Suppressor macrophage treated with lipopolysaccharide for 4 hours (primary cell): ENCODE data around the gene SLC7A14.
"Not testable (repeated sequence)": the region's sequence is repeated elsewhere in the genome, so short reads cannot be mapped to it uniquely, and the experiment has no call there.

Source experiments
- DNase-seq: peaks from one replicate; pipeline ENCODE4 v3.0.0-alpha.2; 2020

Gene SLC7A14

GRCh38 chr3:170589113-170589512 lies 3.2 kb upstream of the SLC7A14 start:
- no peak for DNase-seq

- no peak for DNase-seq
Observed at GRCh38 chr3:170585008-170585936, 603 bp downstream of the SLC7A14 start.

GRCh38 chr3:170584585-170585007 lies 1.3 kb downstream of the SLC7A14 start:
- DNase-seq = peak; percentile 39

GRCh38 chr3:170579646-170580045 lies 6.2 kb downstream of the SLC7A14 start:
- DNase-seq = no peak

DNA sequence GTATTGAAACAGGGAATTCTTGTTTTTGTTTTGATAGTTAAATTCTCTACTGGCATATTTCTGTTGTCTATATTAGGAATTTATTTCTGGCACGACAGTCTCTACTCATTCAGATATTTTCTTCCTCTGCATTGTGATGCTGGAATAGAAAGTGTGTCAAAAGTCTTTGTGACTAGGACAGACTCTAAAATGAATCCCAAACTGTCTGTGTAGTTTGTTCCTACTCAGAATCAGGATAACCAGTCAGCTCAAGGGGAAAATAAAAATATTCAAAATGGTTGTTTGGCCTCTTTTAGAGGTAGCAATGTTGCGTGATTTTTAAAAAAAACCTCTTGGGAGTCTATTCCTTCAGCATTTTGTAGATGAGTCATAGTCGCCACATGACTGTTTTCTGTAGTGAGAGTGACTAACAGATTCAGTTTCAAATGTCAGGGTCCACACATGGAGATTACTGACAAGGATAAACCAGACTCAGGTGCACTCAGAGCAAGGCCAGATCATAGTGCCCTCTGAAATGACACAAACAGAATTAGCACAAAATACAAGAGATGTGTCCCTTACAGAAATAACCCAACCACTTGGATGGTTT lies 13.1 kb downstream of the SLC7A14 start:
- peak; percentile 25 for DNase-seq

DNA sequence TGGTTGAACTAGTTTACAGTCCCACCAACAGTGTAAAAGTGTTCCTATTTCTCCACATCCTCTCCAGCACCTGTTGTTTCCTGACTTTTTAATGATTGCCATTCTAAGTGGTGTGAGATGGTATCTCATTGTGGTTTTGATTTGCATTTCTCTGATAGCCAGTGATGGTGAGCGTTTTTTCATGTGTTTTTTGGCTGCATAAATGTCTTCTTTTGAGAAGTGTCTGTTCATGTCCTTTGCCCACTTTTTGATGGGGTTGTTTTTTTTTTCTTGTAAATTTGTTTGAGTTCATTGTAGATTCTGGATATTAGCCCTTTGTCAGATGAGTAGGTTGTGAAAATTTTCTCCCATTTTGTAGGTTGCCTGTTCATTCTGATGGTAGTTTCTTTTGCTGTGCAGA lies 18.3 kb downstream of the SLC7A14 start:
- not testable (repeated sequence) for DNase-seq

DNA sequence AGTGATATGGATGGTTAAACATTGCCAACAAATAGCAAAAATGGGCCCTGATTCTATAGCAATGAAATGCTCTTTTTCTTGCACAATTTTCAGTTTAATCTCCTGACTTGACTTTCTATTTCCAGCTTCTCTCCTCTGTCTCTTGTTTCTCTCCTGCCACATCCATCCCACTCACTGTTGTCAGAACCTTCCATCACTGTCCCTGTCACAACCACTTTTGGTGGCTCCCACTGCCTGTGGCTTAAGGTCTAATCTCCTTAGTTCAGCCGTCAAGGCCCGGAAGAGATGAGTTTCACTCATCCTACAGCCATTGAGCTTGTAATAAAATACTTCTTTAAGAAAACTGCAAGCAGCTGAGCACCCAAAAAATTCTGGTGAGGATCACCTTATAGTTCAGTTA lies 19.5 kb downstream of the SLC7A14 start:
- DNase-seq = no peak

DNA sequence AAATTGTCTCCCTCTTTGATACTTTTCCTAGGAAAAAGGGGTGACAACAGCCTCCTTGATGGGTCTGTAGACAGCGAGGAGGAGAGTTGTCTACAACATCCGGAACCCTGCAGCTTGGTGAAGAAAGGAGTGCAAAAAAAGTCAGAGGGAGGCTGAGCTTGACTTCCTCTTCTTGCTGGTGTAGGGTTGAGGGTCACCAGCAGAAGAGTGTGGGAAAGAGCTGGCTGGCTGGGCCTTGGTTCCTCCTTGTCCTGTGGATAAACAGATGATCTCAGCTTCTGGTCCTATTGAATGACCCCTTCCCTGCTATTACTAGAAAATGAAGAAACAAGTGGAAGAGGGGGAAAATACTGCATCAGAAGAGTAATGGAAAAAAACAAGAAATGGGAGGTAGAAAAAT lies 20.4 kb downstream of the SLC7A14 start:
- DNase-seq = peak; percentile 8

DNA sequence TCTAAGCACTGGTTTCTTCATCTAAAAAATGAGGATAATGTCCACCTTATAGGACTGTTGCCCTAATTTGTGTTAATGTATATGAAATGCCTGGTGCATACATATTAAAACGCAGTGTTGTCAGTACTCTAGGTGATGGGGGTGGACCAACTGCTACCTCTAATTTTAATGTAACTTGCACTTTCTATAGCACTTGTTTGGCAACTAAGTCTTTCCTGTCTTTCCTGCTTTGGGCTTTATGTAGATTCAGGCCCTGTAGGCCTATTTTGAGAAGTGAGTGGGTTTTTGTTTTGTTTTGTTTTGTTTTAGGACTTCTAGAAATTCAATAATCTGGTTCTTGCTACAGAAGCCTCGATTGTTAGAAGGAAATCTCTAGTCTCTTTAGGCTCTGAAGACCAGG lies 21.2 kb downstream of the SLC7A14 start:
- DNase-seq = no peak

GRCh38 chr3:170563712-170564423 lies 22.0 kb downstream of the SLC7A14 start:
- DNase-seq = peak; percentile 7

GRCh38 chr3:170562080-170562479 lies 23.8 kb downstream of the SLC7A14 start:
- DNase-seq = no peak

GRCh38 chr3:170560717-170561382 lies 25.0 kb downstream of the SLC7A14 start:
- no peak for DNase-seq

- DNase-seq = no peak
Observed at GRCh38 chr3:170560296-170560695, 25.6 kb downstream of the SLC7A14 start.

- DNase-seq = no peak
Observed at GRCh38 chr3:170558427-170558826, 27.4 kb downstream of the SLC7A14 start.

DNA sequence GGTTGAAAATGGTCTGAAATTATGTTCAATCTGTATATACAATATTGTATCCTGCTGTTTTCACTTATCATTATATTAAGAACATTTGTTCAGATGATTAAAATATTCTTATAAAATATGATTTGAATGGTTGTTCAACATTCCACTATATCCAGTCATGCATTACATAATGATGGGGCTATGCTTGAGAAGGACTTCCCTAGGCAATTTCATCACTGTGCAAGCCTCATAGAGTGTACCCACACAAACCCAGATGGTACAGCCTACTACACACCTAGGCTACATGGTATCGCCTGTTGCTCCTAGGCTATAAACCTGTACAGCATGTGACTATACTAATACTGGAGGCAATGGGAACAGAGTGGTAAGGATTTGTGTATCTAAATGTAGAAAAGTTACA lies 30.5 kb downstream of the SLC7A14 start:
- no peak for DNase-seq

GRCh38 chr3:170553788-170554757 lies 31.8 kb downstream of the SLC7A14 start:
- DNase-seq = no peak

DNA sequence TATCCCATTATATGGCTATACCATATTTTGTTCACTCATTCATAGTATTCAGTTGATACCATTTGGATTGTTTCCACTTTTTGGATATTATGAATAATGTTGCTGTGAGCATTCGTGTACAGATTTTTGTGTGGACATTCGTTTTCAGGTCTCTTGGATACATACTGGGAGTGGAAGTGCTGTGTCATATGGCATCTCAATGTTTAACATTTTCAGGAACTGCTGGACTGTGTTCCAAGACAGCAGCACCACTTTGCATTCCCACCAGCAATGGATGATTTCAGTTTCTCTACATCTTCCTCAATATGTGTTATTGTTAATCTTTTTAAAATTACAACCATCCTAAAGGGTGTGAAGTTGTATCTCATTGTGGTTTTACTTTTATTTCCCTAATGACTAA lies 34.6 kb downstream of the SLC7A14 start:
- no peak for DNase-seq

DNA sequence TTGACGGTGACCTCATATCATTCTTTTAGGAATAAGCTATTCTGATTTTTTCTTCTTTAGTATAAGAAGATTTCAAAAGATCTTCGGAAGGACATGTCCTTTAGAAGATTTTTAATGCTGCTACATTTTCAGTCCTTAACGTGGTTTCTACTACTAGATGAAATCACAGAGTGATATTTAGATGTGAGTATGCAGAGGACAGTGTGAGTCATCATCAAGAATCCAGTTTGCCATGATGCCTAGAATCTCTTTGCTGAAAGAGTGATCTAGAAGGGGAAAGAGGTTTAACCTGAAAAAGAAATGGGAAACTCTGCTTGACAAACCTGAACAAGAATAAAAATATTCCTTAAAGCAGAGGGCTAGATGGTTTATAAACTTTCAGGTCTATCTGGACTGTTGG lies 43.2 kb downstream of the SLC7A14 start:
- no peak for DNase-seq

DNA sequence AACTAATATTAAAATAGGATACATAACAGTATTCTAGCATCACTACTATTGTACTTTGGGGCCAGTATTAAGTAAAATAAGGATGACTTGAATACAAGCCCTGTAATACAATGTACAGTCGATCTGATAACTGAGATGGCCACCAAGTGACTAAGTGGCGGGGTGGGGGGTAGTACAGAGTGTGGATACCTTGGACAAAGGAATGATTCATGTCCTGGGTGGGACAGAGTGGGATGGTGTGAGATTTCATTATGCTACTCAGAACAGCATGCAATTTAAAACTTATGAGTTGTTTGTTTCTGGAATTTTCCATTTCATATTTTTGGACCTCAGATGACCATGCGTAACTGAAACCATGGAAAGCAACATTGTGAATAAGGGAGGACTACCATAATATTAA lies 46.0 kb downstream of the SLC7A14 start:
- DNase-seq = no peak

- DNase-seq = no peak
Observed at GRCh38 chr3:170536712-170537111, 49.2 kb downstream of the SLC7A14 start.

DNA sequence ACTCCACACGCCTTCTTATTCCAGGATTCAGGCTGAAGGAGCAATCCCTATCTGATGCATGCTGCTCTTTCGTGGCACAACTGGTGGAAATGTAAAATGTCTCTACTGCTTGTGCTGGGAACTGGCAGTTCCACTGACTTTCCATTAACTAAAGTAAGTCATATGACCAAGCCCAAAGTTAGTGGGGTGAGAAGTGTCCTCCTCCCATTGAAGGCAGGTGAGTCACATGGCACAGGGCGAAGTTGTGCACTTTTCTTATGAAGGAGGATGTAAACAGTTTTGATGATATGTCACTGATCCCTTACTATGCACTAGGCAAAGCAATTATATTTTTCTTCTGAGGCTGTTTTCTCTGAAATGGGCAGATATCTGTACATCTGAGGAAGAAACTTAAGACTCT lies 51.6 kb downstream of the SLC7A14 start:
- DNase-seq = no peak

DNA sequence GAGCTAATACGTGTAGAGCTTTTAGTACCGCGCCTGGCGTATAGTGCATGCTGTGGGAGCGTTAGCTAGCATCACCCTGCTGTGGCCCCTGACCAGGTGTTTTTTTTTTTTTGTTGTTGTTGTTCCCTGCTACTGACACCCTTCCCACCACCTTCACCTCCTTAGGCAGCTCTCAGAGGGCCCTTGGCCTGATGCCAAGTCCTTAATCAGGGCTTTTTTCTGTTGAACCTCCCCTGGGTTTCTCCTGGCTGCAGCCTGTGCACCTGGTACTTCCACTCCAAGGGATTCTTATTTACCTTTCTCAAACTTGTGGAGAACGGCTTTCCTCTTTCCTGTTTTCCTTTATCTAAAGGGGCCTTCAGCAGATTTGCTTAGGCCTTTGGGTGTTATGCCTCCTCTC lies 53.3 kb downstream of the SLC7A14 start:
- DNase-seq = no peak
